Measurements from ENCODE around the gene FAIM2.

DNA sequence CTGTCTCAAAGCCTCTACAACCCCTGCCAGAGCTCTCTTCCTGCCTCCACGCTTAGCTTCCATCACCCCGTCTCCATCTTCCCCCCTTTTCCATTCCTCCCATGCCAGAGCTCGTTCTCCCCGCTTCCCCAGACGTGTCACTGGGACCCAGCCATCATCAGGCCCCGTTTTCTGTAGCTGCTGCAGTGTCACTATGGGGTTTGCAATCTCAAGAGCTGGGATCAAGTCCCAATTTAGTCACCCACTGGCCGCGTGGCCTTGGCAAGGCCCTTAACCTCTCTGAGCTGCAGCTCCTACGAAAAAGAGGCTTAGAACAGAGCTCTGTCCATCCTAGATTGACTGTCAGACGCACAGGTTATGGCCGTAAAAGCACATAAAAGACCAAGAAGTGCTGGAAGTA lies 901 bp upstream of the FAIM2 start:
- TF ChIP-seq MYNN (tag by site-specific recombination; IDR thresholded peaks at IDR 0.05; ENCODE audit: borderline replicate concordance) = no peak
- TF ChIP-seq, protein P1, sequence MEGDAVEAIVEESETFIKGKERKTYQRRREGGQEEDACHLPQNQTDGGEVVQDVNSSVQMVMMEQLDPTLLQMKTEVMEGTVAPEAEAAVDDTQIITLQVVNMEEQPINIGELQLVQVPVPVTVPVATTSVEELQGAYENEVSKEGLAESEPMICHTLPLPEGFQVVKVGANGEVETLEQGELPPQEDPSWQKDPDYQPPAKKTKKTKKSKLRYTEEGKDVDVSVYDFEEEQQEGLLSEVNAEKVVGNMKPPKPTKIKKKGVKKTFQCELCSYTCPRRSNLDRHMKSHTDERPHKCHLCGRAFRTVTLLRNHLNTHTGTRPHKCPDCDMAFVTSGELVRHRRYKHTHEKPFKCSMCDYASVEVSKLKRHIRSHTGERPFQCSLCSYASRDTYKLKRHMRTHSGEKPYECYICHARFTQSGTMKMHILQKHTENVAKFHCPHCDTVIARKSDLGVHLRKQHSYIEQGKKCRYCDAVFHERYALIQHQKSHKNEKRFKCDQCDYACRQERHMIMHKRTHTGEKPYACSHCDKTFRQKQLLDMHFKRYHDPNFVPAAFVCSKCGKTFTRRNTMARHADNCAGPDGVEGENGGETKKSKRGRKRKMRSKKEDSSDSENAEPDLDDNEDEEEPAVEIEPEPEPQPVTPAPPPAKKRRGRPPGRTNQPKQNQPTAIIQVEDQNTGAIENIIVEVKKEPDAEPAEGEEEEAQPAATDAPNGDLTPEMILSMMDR (tag by site-specific recombination; IDR thresholded peaks at IDR 0.05) = no peak
- no peak for TF ChIP-seq ZBTB21 (tag by site-specific recombination; IDR thresholded peaks at IDR 0.05)
- no peak for TF ChIP-seq ZNF549 (tag by site-specific recombination; IDR thresholded peaks at IDR 0.05)
- no peak for TF ChIP-seq ZNF664 (tag by site-specific recombination; IDR thresholded peaks at IDR 0.05)
- TF ChIP-seq ZBTB7A (tag by site-specific recombination; IDR thresholded peaks at IDR 0.05; ENCODE audit: low read depth) = no peak
- TF ChIP-seq ZNF48 (tag by site-specific recombination; IDR thresholded peaks at IDR 0.05) = no peak
- TF ChIP-seq ZNF521 (tag by site-specific recombination; IDR thresholded peaks at IDR 0.05) = no peak
- TF ChIP-seq PRDM6 (tag by site-specific recombination; IDR thresholded peaks at IDR 0.05) = no peak
- TF ChIP-seq ZNF416 (tag by site-specific recombination; IDR thresholded peaks at IDR 0.05) = no peak
- no peak for TF ChIP-seq HOXA7 (CRISPR knock-in tag; IDR thresholded peaks at IDR 0.05; ENCODE audit: borderline replicate concordance)
- no peak for TF ChIP-seq KLF7 (tag by site-specific recombination; IDR thresholded peaks at IDR 0.05; ENCODE audit: borderline replicate concordance)

Measured in HEK293 (cell line).